ENCODE results near the gene DCLRE1B. TPM values are rescaled to one million over a fixed set of nuclear protein-coding genes. Genes with fewer than 3 reads are reported as not detected.

DCLRE1B gene
- polyA plus RNA-seq, 1 donor (not counting 4 experiments of a cell fraction or from before 2014, with no cell fraction given), result 5.4 TPM

GRCh38 chr1:113879739-113880038, 25.4 kb upstream of the DCLRE1B start:
- TF ChIP-seq CTCF (optimal IDR thresholded peaks at IDR 0.05 in 1 of 3, IDR thresholded peaks at IDR 0.05 in 1 of 3, conservative IDR thresholded peaks at IDR 0.05 in 1 of 3; ENCODE audit: extremely low read depth in 1 of 3, insufficient read depth in 2 of 3, low read length in 3 of 3), result no peak
- no peak for TF ChIP-seq EZH2 (IDR thresholded peaks at IDR 0.05; ENCODE audit: low read length)
- Histone ChIP-seq H3K9me1 (ENCODE audit: control insufficient read depth, extremely low read depth, insufficient read depth, low read length) (no peaks in the 10 kb centered on the region), H3K4me2 (ENCODE audit: control insufficient read depth, extremely low read depth, insufficient read depth, low read depth, low read length) (no peak overlapping the region), H3K27me3 (ENCODE audit: control insufficient read depth, extremely low read depth, insufficient read depth, low read length) (no peaks in the 10 kb centered on the region), H3K4me3 (ENCODE audit: control insufficient read depth in 2 of 3, extremely low read depth in 1 of 3, insufficient read depth in 2 of 3, low read depth in 1 of 3, low read length in 3 of 3) (no peak overlapping the region), H3K4me1 (ENCODE audit: control insufficient read depth, extremely low read depth, insufficient read depth, low read length) (peaks cover 2% of the 10 kb centered on the region), H2AFZ (ENCODE audit: control insufficient read depth, low read length) (no peak overlapping the region), H4K20me1 (ENCODE audit: control insufficient read depth, extremely low read depth, insufficient read depth, low read length) (no peaks in the 10 kb centered on the region), H3K27ac (ENCODE audit: control insufficient read depth, insufficient read depth, low read length) (no peak overlapping the region), H3K36me3 (ENCODE audit: control insufficient read depth in 2 of 2, extremely low read depth in 1 of 2, insufficient read depth in 2 of 2, low read length in 2 of 2) (no peaks in the 10 kb centered on the region), H3K9me3 (ENCODE audit: control insufficient read depth, low read depth, low read length) (no peaks in the 10 kb centered on the region), H3K9ac (ENCODE audit: control insufficient read depth, extremely low read depth, insufficient read depth, low read length) (no peak overlapping the region), H3K79me2 (ENCODE audit: control insufficient read depth, insufficient read depth, low read length) (no peaks in the 10 kb centered on the region)
- DNase-seq (ENCODE audit: low read depth, low spot score), result no peak
- dilution Hi-C loops (cut with MboI; ENCODE audit: extremely low pct_ligation_motif_present, low sequenced_read_pairs), result no loop called here
- FAIRE-seq, result no peak

GRCh38 chr1:113881661-113882060, 23.5 kb upstream of the DCLRE1B start:
- no peak for DNase-seq (ENCODE audit: low read depth, low spot score)
- H3K36me3 ChIP-seq (ENCODE audit: control insufficient read depth in 2 of 2, extremely low read depth in 1 of 2, insufficient read depth in 2 of 2, low read length in 2 of 2), result no peaks in the 10 kb centered on the region
- TF ChIP-seq CTCF (optimal IDR thresholded peaks at IDR 0.05 in 1 of 3, IDR thresholded peaks at IDR 0.05 in 1 of 3, conservative IDR thresholded peaks at IDR 0.05 in 1 of 3; ENCODE audit: extremely low read depth in 1 of 3, insufficient read depth in 2 of 3, low read length in 3 of 3), result no peak
- no peak for TF ChIP-seq EZH2 (IDR thresholded peaks at IDR 0.05; ENCODE audit: low read length)

More at GRCh38 chr1:113881661-113882060, 23.5 kb upstream of the DCLRE1B start:
- Histone ChIP-seq H3K4me2 (ENCODE audit: control insufficient read depth, extremely low read depth, insufficient read depth, low read depth, low read length) (no peak overlapping the region), H3K79me2 (ENCODE audit: control insufficient read depth, insufficient read depth, low read length) (no peaks in the 10 kb centered on the region), H3K9me1 (ENCODE audit: control insufficient read depth, extremely low read depth, insufficient read depth, low read length) (no peaks in the 10 kb centered on the region), H3K27ac (ENCODE audit: control insufficient read depth, insufficient read depth, low read length) (no peak overlapping the region), H3K4me1 (ENCODE audit: control insufficient read depth, extremely low read depth, insufficient read depth, low read length) (peaks cover 4% of the 10 kb centered on the region), H3K9ac (ENCODE audit: control insufficient read depth, extremely low read depth, insufficient read depth, low read length) (no peak overlapping the region), H3K27me3 (ENCODE audit: control insufficient read depth, extremely low read depth, insufficient read depth, low read length) (no peaks in the 10 kb centered on the region), H3K9me3 (ENCODE audit: control insufficient read depth, low read depth, low read length) (no peaks in the 10 kb centered on the region), H2AFZ (ENCODE audit: control insufficient read depth, low read length) (no peak overlapping the region), H4K20me1 (ENCODE audit: control insufficient read depth, extremely low read depth, insufficient read depth, low read length) (no peaks in the 10 kb centered on the region), H3K4me3 (ENCODE audit: control insufficient read depth in 2 of 3, extremely low read depth in 1 of 3, insufficient read depth in 2 of 3, low read depth in 1 of 3, low read length in 3 of 3) (no peak overlapping the region)
- dilution Hi-C loops (cut with MboI; ENCODE audit: extremely low pct_ligation_motif_present, low sequenced_read_pairs), result no loop called here
- no peak for FAIRE-seq
